K562 (cell line): ENCODE results near the gene B3GAT1. TPM values are rescaled to one million over a fixed set of nuclear protein-coding genes. Genes with fewer than 3 reads are reported as not detected.

Experiments used
- ATAC-seq: fragments of 200-7000 bp; cut with Tn5 transposase; 3 replicates; pipeline ENCODE4 v1.9.1; 2020; ENCODE audit warnings: moderate library complexity
- BruUV-seq: library from RNA; stranded (reverse); fragments of 400-500 nt; replicated peaks from 2 replicates; lab custom pipeline; 2021; lab: Mats Ljungman, UMichigan
- CTCF ChIA-PET: fragments of 300-600 bp; formaldehyde crosslinking; extraction: SDS; loops from one replicate; lab custom pipeline; 2021; ENCODE audit warnings: low intra/inter-chr PET ratio; lab: Yijun Ruan, JAX
- POLR2A ChIA-PET: fragments of 300-600, 350-650 bp; sonication (Branson Sonifier 250); formaldehyde crosslinking; extraction: SDS; loops from one replicate; lab custom pipeline; 2021; ENCODE audit warnings: antibody characterized with exemption, inconsistent platforms; lab: Yijun Ruan, JAX
- DNase-seq, 4 experiments: peaks; one replicate each; pipeline versions ENCODE4 v3.0.0 to v3.0.0-alpha.2; 2011 to 2018; ENCODE audit warnings: low spot score in 3 of 4, mixed read lengths in 3 of 4; ENCODE audit errors: extremely low read depth in 1 of 4
- FAIRE-seq: peaks from 2 replicates; lab custom pipeline; 2011; peaks lifted over from hg19 to GRCh38; lab: Jason Lieb, UNC
- H2AFZ ChIP-seq: 2 replicates; pipeline ENCODE4 v1.6.0; 2011; ENCODE audit warnings: low read depth, low read length, control low read depth, inconsistent platforms
- H3K27ac ChIP-seq: fragments of 200-600 bp; 3 replicates; pipeline ENCODE4 v1.8.0; 2011; ENCODE audit warnings: low read depth, mild to moderate bottlenecking, control low read depth, inconsistent platforms, low read length, moderate library complexity, mixed read lengths; ENCODE audit errors: extremely low read depth
- H3K27me3 ChIP-seq, 2 experiments: fragments of 300-600 bp in 1 of 2; 2 replicates in 1 of 2; 3 replicates in 1 of 2; pipeline versions ENCODE4 v1.6.0 to v1.8.0; 2011; ENCODE audit warnings: inconsistent platforms in 2 of 2, low read length in 2 of 2, mild to moderate bottlenecking in 1 of 2, mixed read lengths in 1 of 2, moderate library complexity in 1 of 2; ENCODE audit not compliant: control insufficient read depth in 2 of 2, insufficient read depth in 2 of 2
- H3K36me3 ChIP-seq: fragments of 300-600 bp; 3 replicates; pipeline ENCODE4 v1.8.0; 2011; ENCODE audit warnings: mild to moderate bottlenecking, low read length, inconsistent platforms; ENCODE audit not compliant: control insufficient read depth, insufficient read depth
- H3K4me1 ChIP-seq, 2 experiments: fragments of 200-600 bp in 1 of 2; replicated peaks in 1 of 2; 2 replicates in 1 of 2; 3 replicates in 1 of 2; pipeline versions ENCODE4 v1.5.1 to v1.8.0; 2011; ENCODE audit warnings: inconsistent platforms in 2 of 2, low read length in 2 of 2, mild to moderate bottlenecking in 1 of 2, mixed read lengths in 1 of 2, moderate library complexity in 1 of 2; ENCODE audit not compliant: control insufficient read depth in 2 of 2, insufficient read depth in 2 of 2
- H3K4me2 ChIP-seq: 2 replicates; pipeline ENCODE4 v1.6.1; 2011; ENCODE audit warnings: low read length, control low read depth, inconsistent platforms, mixed read lengths; ENCODE audit not compliant: insufficient read depth
- H3K4me3 ChIP-seq: fragments of 200-600 bp; sonication (generic), shearing (Covaris generic); 2 replicates; pipeline ENCODE4 v1.5.1; 2016; ENCODE audit warnings: control low read depth, inconsistent platforms
- H3K79me2 ChIP-seq: fragments of 200-600 bp; 3 replicates; pipeline ENCODE4 v1.8.0; 2011; ENCODE audit warnings: low read length, inconsistent platforms; ENCODE audit not compliant: control insufficient read depth, insufficient read depth
- H3K9ac ChIP-seq, 2 experiments: 2 replicates each; pipeline versions ENCODE4 v1.6.0 to v1.6.1; 2011; ENCODE audit warnings: low read depth in 2 of 2, low read length in 2 of 2, control low read depth in 1 of 2, inconsistent platforms in 1 of 2, mild to moderate bottlenecking in 1 of 2, mixed read lengths in 1 of 2; ENCODE audit not compliant: insufficient read depth in 1 of 2
- H3K9me1 ChIP-seq: one replicate; pipeline ENCODE4 v1.6.0; 2011; ENCODE audit warnings: inconsistent platforms, mild to moderate bottlenecking, low read length, moderate library complexity; ENCODE audit not compliant: control insufficient read depth, insufficient read depth
- H3K9me3 ChIP-seq: replicated peaks from 2 replicates; pipeline ENCODE4 v1.5.1; 2011; ENCODE audit warnings: low read depth, low read length, inconsistent platforms; ENCODE audit not compliant: control insufficient read depth, insufficient read depth
- H4K20me1 ChIP-seq: replicated peaks from 2 replicates; pipeline ENCODE4 v1.6.1; 2011; ENCODE audit warnings: low read length, inconsistent platforms, mixed read lengths; ENCODE audit not compliant: control insufficient read depth, insufficient read depth
- CCAR2 ChIP-seq: fragments of 200-400 bp; formaldehyde crosslinking; IDR thresholded peaks from 2 replicates; pipeline ENCODE4 v1.6.1; 2017; ENCODE audit warnings: mild to moderate bottlenecking, low read depth, low read length
- KDM5B ChIP-seq: fragments of 200-600 bp; sonication (generic); IDR thresholded peaks from 2 replicates; pipeline ENCODE4 v1.6.1; 2012; ENCODE audit warnings: low read depth, mild to moderate bottlenecking, moderate library complexity, low read length, control low read depth, inconsistent platforms; ENCODE audit not compliant: insufficient replicate concordance
- LEF1 ChIP-seq: fragments of 450-650 bp; IDR thresholded peaks from 2 replicates; pipeline ENCODE4 v1.6.1; 2016; ENCODE audit warnings: mild to moderate bottlenecking
- MAZ ChIP-seq, 2 experiments: fragments of 450-650 bp in 1 of 2; sonication (generic) in 1 of 2; formaldehyde crosslinking; IDR thresholded peaks in 1 of 2; conservative IDR thresholded peaks in 1 of 2; 2 replicates each; pipeline versions ENCODE4 v1.4.0 to v1.5.0; 2020; ENCODE audit warnings: mild to moderate bottlenecking in 1 of 2, missing genetic modification reagents in 1 of 2
- POLR2A ChIP-seq: fragments of 450-650 bp; conservative IDR thresholded peaks from 2 replicates; pipeline ENCODE4 v1.6.1; 2016
- STAT5A ChIP-seq: IDR thresholded peaks from 2 replicates; pipeline ENCODE4 v1.6.1; 2012; ENCODE audit warnings: low read length, inconsistent platforms, borderline replicate concordance
- TAF7 ChIP-seq: fragments of 450-650 bp; IDR thresholded peaks from 2 replicates; pipeline ENCODE4 v1.6.1; 2016; ENCODE audit warnings: missing genetic modification characterization, missing compliant biosample characterization
- VEZF1 ChIP-seq: fragments of 200-800 bp; sonication (Bioruptor generic); IDR thresholded peaks from 2 replicates; pipeline ENCODE4 v1.6.1; 2017; ENCODE audit warnings: missing genetic modification characterization, missing compliant biosample characterization
- ZFP36 ChIP-seq: fragments of 150-350 bp; IDR thresholded peaks from 2 replicates; pipeline ENCODE4 v1.6.1; 2018; ENCODE audit warnings: low read length, low read depth; ENCODE audit not compliant: partially characterized antibody
- ZNF318 ChIP-seq, 2 experiments: fragments of 450-650 bp; IDR thresholded peaks; 2 replicates each; pipeline ENCODE4 v1.6.1; 2016; ENCODE audit warnings: mild to moderate bottlenecking in 2 of 2, borderline replicate concordance in 1 of 2, low read depth in 1 of 2, moderate library complexity in 1 of 2
- ZNF589 ChIP-seq: fragments of 200-800 bp; sonication (Bioruptor generic); IDR thresholded peaks from 2 replicates; pipeline ENCODE4 v1.6.1; 2016; ENCODE audit warnings: low read depth, missing genetic modification characterization, missing compliant biosample characterization
- ZNF695 ChIP-seq: fragments of 450-650 bp; formaldehyde crosslinking; IDR thresholded peaks from 2 replicates; pipeline ENCODE4 v1.4.0; 2020; ENCODE audit warnings: mild to moderate bottlenecking, moderate library complexity
- ZZZ3 ChIP-seq: fragments of 450-650 bp; IDR thresholded peaks from 2 replicates; pipeline ENCODE4 v1.6.1; 2016; ENCODE audit warnings: antibody characterized with exemption, mild to moderate bottlenecking, moderate library complexity
- WGBS: fragments of 100-300 bp; shearing (Covaris generic); methylation state at CpG from one replicate; pipeline ENCODE4 v1.1.6; 2016; ENCODE audit warnings: low coverage, mixed read lengths; ENCODE audit not compliant: insufficient coverage; ENCODE audit errors: missing lambda C conversion rate; 5-methylcytosine and 5-hydroxymethylcytosine counted together
- in situ Hi-C: fragments of 300-500 bp; cut with MboI; formaldehyde crosslinking; loops from 4 replicates; pipeline ENCODE4 v1.15.0; 2018; ENCODE audit warnings: inconsistent platforms, mixed read lengths
- intact Hi-C: fragments of 100-400 bp; cut with micrococcal nuclease; formaldehyde crosslinking; loops from 2 replicates; pipeline ENCODE4 v1.14.2; 2022
- polyA plus RNA-seq, 8 experiments: library from polyadenylated mRNA; depleted of rRNA in 4 of 8; stranded (reverse) in 5 of 8; unstranded in 3 of 8; fragments of >200 nt; fragmentation: Nextera tagmentation in 2 of 8; fragmentation: Illumina TruSeq in 1 of 8; extraction: Ambion mirVana in 2 of 8; extraction: Trizol in 1 of 8; gene quantifications; 2 replicates each; pipeline versions ENCODE4 v1.2.1 to v1.2.3, GENCODE V29; 2011 to 2014; ENCODE audit warnings: inconsistent platforms in 1 of 8, missing spikeins in 1 of 8
- total RNA-seq, 7 experiments: library from RNA; depleted of rRNA in 6 of 7; stranded (reverse); fragments of >200 nt in 6 of 7; fragmentation: Illumina TruSeq in 2 of 7; extraction: Trizol in 2 of 7; gene quantifications; 2 replicates each; pipeline versions ENCODE4 v1.2.1 to v1.2.3, GENCODE V29; 2011 to 2021; ENCODE audit warnings: low replicate concordance in 1 of 7

Gene B3GAT1
- total and polyA plus RNA-seq, 9 of the 15 experiments (the other 6 are each of a cell fraction or from before 2014, with no cell fraction given) = 0.01 to 0.53 (median 0.14) TPM; not detected in 1

GRCh38 chr11:134364261-134364660 is 47.8 kb downstream of the B3GAT1 start:
- FAIRE-seq = no peak
- ATAC-seq = no peak
- Histone ChIP-seq H3K4me2 (no peak overlapping the region), H3K9me1 (peaks cover 4% of the 10 kb centered on the region), H3K27ac (no peak overlapping the region), H3K4me1 (peaks cover 0 to 16% of the 10 kb centered on the region in 2 experiments; a peak in 3 of 5 replicates), H2AFZ (no peak overlapping the region), H3K27me3 (no peaks in the 10 kb centered on the region), H3K9ac (no peak overlapping the region; a peak in 1 of 4 replicates), H4K20me1 (no peaks in the 10 kb centered on the region), H3K36me3 (no peaks in the 10 kb centered on the region; the same call in 2 of the 3 replicates), H3K79me2 (no peaks in the 10 kb centered on the region), H3K9me3 (no peaks in the 10 kb centered on the region), H3K4me3 (no peak overlapping the region)
- 62% methylated on average over 9 of the region's 9 CpGs for WGBS
- CTCF ChIA-PET = no interaction called here
- POLR2A ChIA-PET = no interaction called here
- in situ Hi-C loops (no loop called here), intact Hi-C loops (no loop called here)
- no peak for DNase-seq
- no TSS peak for BruUV-seq
- TF ChIP-seq VEZF1 (no peak), TAF7 (tag) (no peak), ZNF318 (IDR thresholded peaks at IDR 0.05; ENCODE audit: borderline replicate concordance in 1 of 2, low read depth in 1 of 2) (no peak), ZNF695 (CRISPR knock-in tag) (no peak), KDM5B (no peak), LEF1 (no peak), CCAR2 (no peak), STAT5A (no peak), ZFP36 (no peak), MAZ (CRISPR knock-in tag; conservative IDR thresholded peaks at IDR 0.05 in 1 of 2, IDR thresholded peaks at IDR 0.05 in 1 of 2) (no peak), ZNF589 (CRISPR knock-in tag) (no peak), ZZZ3 (no peak), POLR2A (no peak)
